Uterus (tissue), 2 donors: ENCODE measurements around the gene TTC22.

Experiments used
- CTCF ChIP-seq, 4 experiments: fragments of 200-600 bp in 2 of 4; fragments of 450-650 bp in 2 of 4; sonication (generic) in 2 of 4; IDR thresholded peaks; one replicate each; pipeline ENCODE4 v1.5.1; 2016 to 2019; ENCODE audit warnings: antibody characterized with exemption in 4 of 4, mild to moderate bottlenecking in 2 of 4, moderate library complexity in 1 of 4
- POLR2A ChIP-seq, 2 donors: fragments of 450-650 bp; IDR thresholded peaks; one replicate each; pipeline ENCODE4 v1.6.1; 2016; ENCODE audit warnings: antibody characterized with exemption in 2 of 2, mild to moderate bottlenecking in 1 of 2, moderate library complexity in 1 of 2

- TF ChIP-seq POLR2A (IDR thresholded peaks at IDR 0.05) (no peak), CTCF (IDR thresholded peaks at IDR 0.05) (no peak)
Measured at GRCh38 chr1:54794451-54795355, 6.4 kb downstream of the TTC22 start.
